Liver (tissue), 9 donors: Measurements from ENCODE around the gene HINT2. TPM values are rescaled to one million over a fixed set of nuclear protein-coding genes. Genes with fewer than 3 reads are reported as not detected.

Experiments used
- DNase-seq: peaks from one replicate; pipeline ENCODE4 v3.0.0-alpha.2; 2017; ENCODE audit warnings: low spot score
- H3K27ac ChIP-seq, 2 donors: one replicate each; pipeline ENCODE4 v1.7.0; 2013; ENCODE audit warnings: inconsistent platforms in 2 of 2, low read length in 2 of 2, control low read depth in 1 of 2, low read depth in 1 of 2, mild to moderate bottlenecking in 1 of 2
- H3K27me3 ChIP-seq, 4 donors: one replicate each; pipeline versions ENCODE4 v1.6.1 to v1.7.0; 2013; ENCODE audit warnings: low read length in 3 of 4, inconsistent platforms in 1 of 4, mild to moderate bottlenecking in 1 of 4, moderate library complexity in 1 of 4; ENCODE audit not compliant: control insufficient read depth in 4 of 4, insufficient read depth in 4 of 4
- H3K36me3 ChIP-seq, 4 donors: one replicate each; pipeline versions ENCODE4 v1.6.1 to v1.7.0; 2013; ENCODE audit warnings: low read length in 3 of 4, mild to moderate bottlenecking in 3 of 4, low read depth in 1 of 4, moderate library complexity in 1 of 4; ENCODE audit not compliant: control insufficient read depth in 4 of 4, insufficient read depth in 3 of 4
- H3K4me1 ChIP-seq, 4 donors: one replicate each; pipeline versions ENCODE4 v1.6.1 to v1.7.0; 2013; ENCODE audit warnings: low read length in 3 of 4, mild to moderate bottlenecking in 3 of 4, moderate library complexity in 1 of 4; ENCODE audit not compliant: control insufficient read depth in 4 of 4, insufficient read depth in 4 of 4
- H3K4me3 ChIP-seq, 3 donors: one replicate each; pipeline versions ENCODE4 v1.6.1 to v1.7.0; 2013; ENCODE audit warnings: low read length in 3 of 3, control low read depth in 1 of 3, low read depth in 1 of 3, mild to moderate bottlenecking in 1 of 3
- H3K9ac ChIP-seq, 2 donors: one replicate each; pipeline ENCODE4 v1.7.0; 2013; ENCODE audit warnings: low read length in 2 of 2, mild to moderate bottlenecking in 2 of 2, moderate library complexity in 2 of 2, control low read depth in 1 of 2, low read depth in 1 of 2
- H3K9me3 ChIP-seq, 4 donors: one replicate each; pipeline versions ENCODE4 v1.6.1 to v1.7.0; 2013; ENCODE audit warnings: low read length in 3 of 4; ENCODE audit not compliant: control insufficient read depth in 4 of 4
- EGR1 ChIP-seq, 2 donors: IDR thresholded peaks; 2 replicates each; pipeline ENCODE4 v1.6.1; 2016 to 2018; ENCODE audit warnings: antibody characterized with exemption in 2 of 2, low read depth in 2 of 2
- FOXA1 ChIP-seq: IDR thresholded peaks from 2 replicates; pipeline ENCODE4 v1.6.1; 2016; ENCODE audit warnings: antibody characterized with exemption
- FOXA2 ChIP-seq: IDR thresholded peaks from 2 replicates; pipeline ENCODE4 v1.6.1; 2016; ENCODE audit warnings: antibody characterized with exemption
- GABPA ChIP-seq, 2 donors: IDR thresholded peaks in 1 of 2; conservative IDR thresholded peaks in 1 of 2; 2 replicates each; pipeline ENCODE4 v1.6.1; 2016; ENCODE audit warnings: antibody characterized with exemption in 2 of 2, mild to moderate bottlenecking in 1 of 2, moderate library complexity in 1 of 2
- HNF4A ChIP-seq, 2 donors: conservative IDR thresholded peaks; 2 replicates each; pipeline ENCODE4 v1.6.1; 2016; ENCODE audit warnings: antibody characterized with exemption in 2 of 2, mild to moderate bottlenecking in 2 of 2
- HNF4G ChIP-seq: IDR thresholded peaks from 2 replicates; pipeline ENCODE4 v1.6.1; 2016; ENCODE audit warnings: antibody characterized with exemption
- JUND ChIP-seq, 2 donors: IDR thresholded peaks; 2 replicates each; pipeline ENCODE4 v1.6.1; 2016; ENCODE audit warnings: antibody characterized with exemption in 2 of 2
- RAD21 ChIP-seq, 2 donors: IDR thresholded peaks; 2 replicates each; pipeline ENCODE4 v1.6.1; 2016; ENCODE audit warnings: antibody characterized with exemption in 2 of 2, mild to moderate bottlenecking in 2 of 2
- RXRA ChIP-seq, 2 donors: IDR thresholded peaks; 2 replicates each; pipeline ENCODE4 v1.6.1; 2017 to 2018; ENCODE audit warnings: antibody characterized with exemption in 2 of 2, mild to moderate bottlenecking in 1 of 2
- SP1 ChIP-seq: IDR thresholded peaks from 2 replicates; pipeline ENCODE4 v1.6.1; 2018; ENCODE audit warnings: antibody characterized with exemption, mild to moderate bottlenecking
- TAF1 ChIP-seq: conservative IDR thresholded peaks from 2 replicates; pipeline ENCODE4 v1.6.1; 2016; ENCODE audit warnings: antibody characterized with exemption, mild to moderate bottlenecking
- YY1 ChIP-seq: IDR thresholded peaks from 2 replicates; pipeline ENCODE4 v1.6.1; 2016; ENCODE audit warnings: antibody characterized with exemption, mild to moderate bottlenecking
- WGBS: extraction: QIAGEN DNeasy Blood & Tissue Kit; methylation state at CpG from one replicate; pipeline ENCODE4 v1.1.7; 2013; 5-methylcytosine and 5-hydroxymethylcytosine counted together
- polyA plus RNA-seq, 2 donors: library from polyadenylated mRNA; stranded (reverse) in 1 of 2; unstranded in 1 of 2; fragments of 200-250 nt in 1 of 2; fragments of >200 nt in 1 of 2; fragmentation: Nextera tagmentation in 1 of 2; extraction: Ambion mirVana in 1 of 2; gene quantifications; one replicate each; pipeline versions ENCODE4 v1.2.1 to v1.2.3, GENCODE V29; 2013 to 2015
- total RNA-seq, 2 donors: library from RNA; depleted of rRNA; stranded (reverse); fragments of >200 nt; gene quantifications; one replicate each; pipeline ENCODE4 v1.2.3, GENCODE V29; 2014
- TF ChIP-seq, protein P1 (sequence below): IDR thresholded peaks from 2 replicates; pipeline ENCODE4 v1.6.1; 2016; ENCODE audit warnings: antibody characterized with exemption, mild to moderate bottlenecking
- TF ChIP-seq, protein P2 (sequence below): IDR thresholded peaks from 2 replicates; pipeline ENCODE4 v1.6.1; 2016; ENCODE audit warnings: antibody characterized with exemption
- TF ChIP-seq, protein P3 (sequence below): IDR thresholded peaks from 2 replicates; pipeline ENCODE4 v1.6.1; 2016; ENCODE audit warnings: antibody characterized with exemption
- TF ChIP-seq, protein P4 (sequence below): fragments of 150-350 bp; IDR thresholded peaks from 2 replicates; pipeline ENCODE4 v1.5.1; 2017; ENCODE audit warnings: improper control_type of control experiment, low read depth, low read length; ENCODE audit not compliant: missing input control
- donor health status: healthy.
- donor health status: healthy.
- donor health status: healthy.
- donor health status: healthy.
- donor health status: healthy.

The HINT2 gene
- total and polyA plus RNA-seq, 4 donors: 34.3 to 176 (median 76.1) TPM

DNA sequence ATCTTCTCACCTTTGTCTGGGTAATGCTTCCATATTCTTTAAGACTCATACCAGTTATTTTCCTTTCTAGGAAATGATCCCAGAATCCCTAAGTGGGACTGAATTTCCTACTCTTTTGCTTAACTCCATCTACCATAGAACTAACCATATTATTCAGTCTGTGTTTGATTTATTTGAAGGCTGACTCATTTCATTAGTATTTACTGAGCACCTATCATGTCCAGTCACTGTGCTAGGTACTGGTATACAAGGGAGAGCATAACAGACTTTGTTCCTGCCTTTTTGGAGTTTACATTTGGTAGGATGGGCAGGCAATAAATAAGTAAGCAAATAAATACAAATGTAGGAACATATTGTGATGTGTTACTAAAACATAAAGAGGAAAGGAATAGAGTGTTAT, 19.1 kb downstream of the HINT2 start:
- H3K36me3 ChIP-seq: no peaks in the 10 kb centered on the region
- TF ChIP-seq TAF1 (no peak), GABPA (IDR thresholded peaks at IDR 0.05 in 1 of 2, conservative IDR thresholded peaks at IDR 0.05 in 1 of 2) (no peak), HNF4A (conservative IDR thresholded peaks at IDR 0.05) (no peak)
- TF ChIP-seq, protein P1, sequence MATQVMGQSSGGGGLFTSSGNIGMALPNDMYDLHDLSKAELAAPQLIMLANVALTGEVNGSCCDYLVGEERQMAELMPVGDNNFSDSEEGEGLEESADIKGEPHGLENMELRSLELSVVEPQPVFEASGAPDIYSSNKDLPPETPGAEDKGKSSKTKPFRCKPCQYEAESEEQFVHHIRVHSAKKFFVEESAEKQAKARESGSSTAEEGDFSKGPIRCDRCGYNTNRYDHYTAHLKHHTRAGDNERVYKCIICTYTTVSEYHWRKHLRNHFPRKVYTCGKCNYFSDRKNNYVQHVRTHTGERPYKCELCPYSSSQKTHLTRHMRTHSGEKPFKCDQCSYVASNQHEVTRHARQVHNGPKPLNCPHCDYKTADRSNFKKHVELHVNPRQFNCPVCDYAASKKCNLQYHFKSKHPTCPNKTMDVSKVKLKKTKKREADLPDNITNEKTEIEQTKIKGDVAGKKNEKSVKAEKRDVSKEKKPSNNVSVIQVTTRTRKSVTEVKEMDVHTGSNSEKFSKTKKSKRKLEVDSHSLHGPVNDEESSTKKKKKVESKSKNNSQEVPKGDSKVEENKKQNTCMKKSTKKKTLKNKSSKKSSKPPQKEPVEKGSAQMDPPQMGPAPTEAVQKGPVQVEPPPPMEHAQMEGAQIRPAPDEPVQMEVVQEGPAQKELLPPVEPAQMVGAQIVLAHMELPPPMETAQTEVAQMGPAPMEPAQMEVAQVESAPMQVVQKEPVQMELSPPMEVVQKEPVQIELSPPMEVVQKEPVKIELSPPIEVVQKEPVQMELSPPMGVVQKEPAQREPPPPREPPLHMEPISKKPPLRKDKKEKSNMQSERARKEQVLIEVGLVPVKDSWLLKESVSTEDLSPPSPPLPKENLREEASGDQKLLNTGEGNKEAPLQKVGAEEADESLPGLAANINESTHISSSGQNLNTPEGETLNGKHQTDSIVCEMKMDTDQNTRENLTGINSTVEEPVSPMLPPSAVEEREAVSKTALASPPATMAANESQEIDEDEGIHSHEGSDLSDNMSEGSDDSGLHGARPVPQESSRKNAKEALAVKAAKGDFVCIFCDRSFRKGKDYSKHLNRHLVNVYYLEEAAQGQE: no peak
- TF ChIP-seq, protein P2, sequence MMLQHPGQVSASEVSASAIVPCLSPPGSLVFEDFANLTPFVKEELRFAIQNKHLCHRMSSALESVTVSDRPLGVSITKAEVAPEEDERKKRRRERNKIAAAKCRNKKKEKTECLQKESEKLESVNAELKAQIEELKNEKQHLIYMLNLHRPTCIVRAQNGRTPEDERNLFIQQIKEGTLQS: no peak
- H3K4me1 ChIP-seq: peaks cover 3 to 20% (median 11%) of the 10 kb centered on the region in 4 donors
- H3K9me3 ChIP-seq: no peaks in the 10 kb centered on the region
- no peak overlapping the region for H3K9ac ChIP-seq
- no peak for DNase-seq
- H3K27me3 ChIP-seq: no peaks in the 10 kb centered on the region
- no peak overlapping the region for H3K27ac ChIP-seq
- no peak overlapping the region for H3K4me3 ChIP-seq

DNA sequence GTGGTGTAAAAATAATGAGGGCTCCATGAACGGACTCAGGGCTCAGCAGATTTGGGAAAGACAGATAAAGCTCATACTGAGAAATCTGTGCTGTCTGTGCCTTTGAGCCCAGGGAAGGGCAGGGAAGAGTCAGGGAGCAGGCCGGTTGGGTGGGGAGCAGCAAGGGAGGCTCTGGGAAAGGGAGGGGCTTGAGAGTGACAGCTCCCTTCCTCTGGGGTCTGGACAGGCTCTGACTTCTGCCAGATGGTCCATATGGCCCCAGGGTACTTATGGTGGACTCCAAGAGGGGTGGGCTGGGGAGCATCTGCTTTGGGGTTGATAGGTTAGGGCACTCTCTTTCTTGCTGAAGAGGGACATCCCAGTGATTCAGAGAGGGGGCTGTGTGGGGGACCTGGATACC, 21.4 kb downstream of the HINT2 start:
- peaks cover 0 to 23% (median 12%) of the 10 kb centered on the region in 4 donors for H3K4me1 ChIP-seq
- H3K9me3 ChIP-seq: no peaks in the 10 kb centered on the region
- no peaks in the 10 kb centered on the region for H3K36me3 ChIP-seq
- no peak overlapping the region for H3K9ac ChIP-seq
- WGBS: 86% methylated on average over 2 of the region's 2 CpGs
- no peaks in the 10 kb centered on the region for H3K27me3 ChIP-seq
- no peak for DNase-seq
- H3K4me3 ChIP-seq: no peak overlapping the region
- TF ChIP-seq EGR1 (IDR thresholded peaks at IDR 0.05; ENCODE audit: low read depth in 2 of 2): no peak
- no peak for TF ChIP-seq SP1
- no peak overlapping the region for H3K27ac ChIP-seq

DNA sequence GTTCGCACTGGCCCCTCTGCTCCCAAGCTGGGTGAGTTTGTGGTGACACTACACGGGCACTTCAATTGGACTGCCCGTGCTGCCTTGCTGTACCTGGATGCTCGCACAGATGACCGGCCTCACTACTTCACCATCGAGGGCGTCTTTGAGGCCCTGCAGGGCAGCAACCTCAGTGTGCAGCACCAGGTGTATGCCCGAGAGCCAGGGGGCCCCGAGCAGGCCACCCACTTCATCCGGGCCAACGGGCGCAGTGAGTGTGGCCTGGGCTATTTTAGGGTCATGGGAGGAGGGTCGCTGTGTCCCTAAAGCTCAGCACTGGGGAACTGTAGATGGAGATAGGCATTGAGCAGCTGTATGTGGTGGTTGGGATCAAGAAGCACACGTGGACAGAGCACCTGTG, 22.0 kb downstream of the HINT2 start:
- H3K36me3 ChIP-seq: no peaks in the 10 kb centered on the region
- no peak for TF ChIP-seq FOXA1
- TF ChIP-seq JUND (IDR thresholded peaks at IDR 0.05): no peak
- no peak for TF ChIP-seq FOXA2
- TF ChIP-seq EGR1 (IDR thresholded peaks at IDR 0.05; ENCODE audit: low read depth in 2 of 2): no peak
- TF ChIP-seq RAD21 (IDR thresholded peaks at IDR 0.05): no peak
- TF ChIP-seq, protein P1: no peak
- TF ChIP-seq RXRA (IDR thresholded peaks at IDR 0.05): no peak
- TF ChIP-seq, protein P3, sequence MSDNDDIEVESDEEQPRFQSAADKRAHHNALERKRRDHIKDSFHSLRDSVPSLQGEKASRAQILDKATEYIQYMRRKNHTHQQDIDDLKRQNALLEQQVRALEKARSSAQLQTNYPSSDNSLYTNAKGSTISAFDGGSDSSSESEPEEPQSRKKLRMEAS: no peak
- TF ChIP-seq HNF4A (conservative IDR thresholded peaks at IDR 0.05): no peak
- TF ChIP-seq, protein P2: no peak
- TF ChIP-seq YY1: no peak
- no peak for TF ChIP-seq GABPA (IDR thresholded peaks at IDR 0.05 in 1 of 2, conservative IDR thresholded peaks at IDR 0.05 in 1 of 2)
- TF ChIP-seq HNF4G: no peak
- TF ChIP-seq, protein P4, sequence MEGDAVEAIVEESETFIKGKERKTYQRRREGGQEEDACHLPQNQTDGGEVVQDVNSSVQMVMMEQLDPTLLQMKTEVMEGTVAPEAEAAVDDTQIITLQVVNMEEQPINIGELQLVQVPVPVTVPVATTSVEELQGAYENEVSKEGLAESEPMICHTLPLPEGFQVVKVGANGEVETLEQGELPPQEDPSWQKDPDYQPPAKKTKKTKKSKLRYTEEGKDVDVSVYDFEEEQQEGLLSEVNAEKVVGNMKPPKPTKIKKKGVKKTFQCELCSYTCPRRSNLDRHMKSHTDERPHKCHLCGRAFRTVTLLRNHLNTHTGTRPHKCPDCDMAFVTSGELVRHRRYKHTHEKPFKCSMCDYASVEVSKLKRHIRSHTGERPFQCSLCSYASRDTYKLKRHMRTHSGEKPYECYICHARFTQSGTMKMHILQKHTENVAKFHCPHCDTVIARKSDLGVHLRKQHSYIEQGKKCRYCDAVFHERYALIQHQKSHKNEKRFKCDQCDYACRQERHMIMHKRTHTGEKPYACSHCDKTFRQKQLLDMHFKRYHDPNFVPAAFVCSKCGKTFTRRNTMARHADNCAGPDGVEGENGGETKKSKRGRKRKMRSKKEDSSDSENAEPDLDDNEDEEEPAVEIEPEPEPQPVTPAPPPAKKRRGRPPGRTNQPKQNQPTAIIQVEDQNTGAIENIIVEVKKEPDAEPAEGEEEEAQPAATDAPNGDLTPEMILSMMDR: no peak
- DNase-seq: no peak
- 94% methylated on average over 14 of the region's 14 CpGs for WGBS
- peaks cover 0 to 23% (median 12%) of the 10 kb centered on the region in 4 donors for H3K4me1 ChIP-seq
- no peaks in the 10 kb centered on the region for H3K27me3 ChIP-seq
- no peak overlapping the region for H3K4me3 ChIP-seq
- no peak overlapping the region for H3K27ac ChIP-seq
- H3K9me3 ChIP-seq: no peaks in the 10 kb centered on the region
- no peak overlapping the region for H3K9ac ChIP-seq
